Forelimb muscle (tissue), 1 donor: ENCODE results near the gene TM4SF1. TPM values are rescaled to one million over a fixed set of nuclear protein-coding genes. Genes with fewer than 3 reads are reported as not detected.
"Not testable (repeated sequence)": the region's sequence is repeated elsewhere in the genome, so short reads cannot be mapped to it uniquely, and the experiment has no call there.

Source experiments
- DNase-seq: peaks from one replicate; pipeline ENCODE4 v3.0.0-alpha.2; 2013; ENCODE audit warnings: low read depth
- polyA plus RNA-seq: library from polyadenylated mRNA; unstranded; fragments of 120-200 nt; gene quantifications from one replicate; pipeline ENCODE4 v1.2.1, GENCODE V29; 2013; ENCODE audit not compliant: insufficient read length

The TM4SF1 gene
- polyA plus RNA-seq, 1 donor: 29.0 TPM

- no peak for DNase-seq
Measured at GRCh38 chr3:149395107-149396089, 17.9 kb upstream of the TM4SF1 start.

GRCh38 chr3:149393345-149394160, 16.1 kb upstream of the TM4SF1 start:
- DNase-seq: no peak

- no peak for DNase-seq
Measured at GRCh38 chr3:149391960-149392359, 14.5 kb upstream of the TM4SF1 start.

- no peak for DNase-seq
Measured at GRCh38 chr3:149390772-149391212, 13.3 kb upstream of the TM4SF1 start.

GRCh38 chr3:149390294-149390693, 12.8 kb upstream of the TM4SF1 start:
- no peak for DNase-seq

- DNase-seq: no peak
Measured at GRCh38 chr3:149388531-149389417, 11.3 kb upstream of the TM4SF1 start.

- no peak for DNase-seq
Measured at GRCh38 chr3:149388001-149388440, 10.6 kb upstream of the TM4SF1 start.

GRCh38 chr3:149386299-149386606, 8.8 kb upstream of the TM4SF1 start:
- DNase-seq: no peak

- no peak for DNase-seq
Measured at GRCh38 chr3:149385617-149386298, 8.3 kb upstream of the TM4SF1 start.

GRCh38 chr3:149384911-149385321, 7.5 kb upstream of the TM4SF1 start:
- DNase-seq: no peak

GRCh38 chr3:149384167-149384566, 6.7 kb upstream of the TM4SF1 start:
- DNase-seq: no peak

GRCh38 chr3:149383703-149384102, 6.3 kb upstream of the TM4SF1 start:
- DNase-seq: no peak

GRCh38 chr3:149382518-149382917, 5.1 kb upstream of the TM4SF1 start:
- DNase-seq: no peak

- no peak for DNase-seq
Measured at GRCh38 chr3:149382101-149382467, 4.6 kb upstream of the TM4SF1 start.

GRCh38 chr3:149381173-149382100, 4.0 kb upstream of the TM4SF1 start:
- no peak for DNase-seq

GRCh38 chr3:149380220-149380619, 2.8 kb upstream of the TM4SF1 start:
- DNase-seq: not testable (repeated sequence)

- DNase-seq: no peak
Measured at GRCh38 chr3:149378478-149379309, 1.2 kb upstream of the TM4SF1 start.

- DNase-seq: no peak
Measured at GRCh38 chr3:149376718-149377407, 586 bp downstream of the TM4SF1 start.
